ENCODE measurements around the gene SLC7A10.

The SLC7A10 gene

DNA sequence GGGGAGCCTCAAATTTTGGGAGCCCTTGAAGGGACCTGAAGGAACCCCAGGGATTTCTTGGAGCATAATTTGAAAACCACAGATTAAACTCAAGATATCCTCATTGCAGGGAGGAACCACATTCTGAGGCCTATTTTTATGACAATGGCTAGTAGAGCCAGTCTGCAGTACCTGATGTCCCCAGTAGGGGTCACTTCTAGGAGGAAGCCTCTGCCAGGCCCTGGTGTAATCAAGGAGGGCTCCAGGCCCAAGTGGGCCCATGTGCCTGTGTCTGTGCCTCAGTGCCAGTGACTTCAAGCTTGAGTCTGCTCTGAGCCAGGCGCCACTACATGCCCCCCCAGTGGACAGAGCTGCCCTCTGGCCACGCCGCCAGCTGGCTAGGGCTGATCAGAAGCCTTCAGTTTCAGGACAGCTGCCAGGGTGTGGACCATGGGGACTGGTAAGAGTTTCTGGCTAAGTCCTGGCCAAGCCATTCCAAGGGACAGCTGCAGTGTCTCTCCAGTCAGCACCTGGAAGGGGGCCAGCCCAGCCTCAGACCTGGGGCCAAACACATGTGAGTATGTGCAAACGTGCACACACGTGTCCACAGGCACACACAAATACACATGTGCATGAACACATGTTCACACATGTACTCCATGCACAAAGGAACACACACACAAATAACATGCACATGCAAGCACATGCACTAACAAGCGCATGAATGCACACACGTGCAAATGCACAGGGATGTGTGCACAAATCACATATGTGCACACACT lies 20.5 kb upstream of the SLC7A10 start:
- no peaks in the 10 kb centered on the region for H3K9me3 ChIP-seq (ENCODE audit: control insufficient read depth in 1 of 2, low read length in 2 of 2)
- H3K4me1 ChIP-seq (ENCODE audit: control insufficient read depth in 1 of 2, insufficient read depth in 2 of 2, low read length in 2 of 2): peaks cover 3 to 6% of the 10 kb centered on the region in 2 donors
- no peaks in the 10 kb centered on the region for H3K36me3 ChIP-seq (ENCODE audit: control insufficient read depth in 1 of 2, insufficient read depth in 2 of 2, low read length in 2 of 2)
- H3K4me3 ChIP-seq (ENCODE audit: low read depth in 1 of 2, low read length in 2 of 2): no peak overlapping the region
- no peaks in the 10 kb centered on the region for H3K27me3 ChIP-seq (ENCODE audit: low read depth, low read length)
- no peak overlapping the region for H3K27ac ChIP-seq (ENCODE audit: low read length)

DNA sequence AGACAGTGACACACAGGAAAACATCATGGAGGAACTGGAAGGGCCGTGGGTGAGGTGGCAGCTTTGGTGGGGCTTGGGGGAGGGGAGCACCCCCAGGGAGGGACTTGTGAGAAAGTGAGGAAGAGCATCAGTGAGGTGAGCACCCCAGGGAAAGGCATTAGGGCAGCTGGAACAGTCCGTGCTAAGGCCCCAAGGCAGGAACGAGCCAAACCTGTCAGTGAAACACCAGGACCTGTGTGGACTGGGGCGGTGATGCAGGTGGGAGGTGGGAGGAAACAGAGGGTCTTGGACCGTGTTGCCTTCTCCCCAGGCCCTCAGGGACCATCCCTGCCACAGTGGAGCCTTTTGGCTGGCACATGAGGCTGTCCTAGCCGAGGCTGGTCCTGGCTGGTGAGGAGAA lies 17.3 kb upstream of the SLC7A10 start:
- Histone ChIP-seq H3K4me1 (ENCODE audit: control insufficient read depth in 1 of 2, insufficient read depth in 2 of 2, low read length in 2 of 2) (peaks cover 3 to 6% of the 10 kb centered on the region in 2 donors), H3K9me3 (ENCODE audit: control insufficient read depth in 1 of 2, low read length in 2 of 2) (no peaks in the 10 kb centered on the region), H3K27me3 (ENCODE audit: low read depth, low read length) (no peaks in the 10 kb centered on the region), H3K36me3 (ENCODE audit: control insufficient read depth in 1 of 2, insufficient read depth in 2 of 2, low read length in 2 of 2) (no peaks in the 10 kb centered on the region), H3K4me3 (ENCODE audit: low read depth in 1 of 2, low read length in 2 of 2) (no peak overlapping the region), H3K27ac (ENCODE audit: low read length) (no peak overlapping the region)

DNA sequence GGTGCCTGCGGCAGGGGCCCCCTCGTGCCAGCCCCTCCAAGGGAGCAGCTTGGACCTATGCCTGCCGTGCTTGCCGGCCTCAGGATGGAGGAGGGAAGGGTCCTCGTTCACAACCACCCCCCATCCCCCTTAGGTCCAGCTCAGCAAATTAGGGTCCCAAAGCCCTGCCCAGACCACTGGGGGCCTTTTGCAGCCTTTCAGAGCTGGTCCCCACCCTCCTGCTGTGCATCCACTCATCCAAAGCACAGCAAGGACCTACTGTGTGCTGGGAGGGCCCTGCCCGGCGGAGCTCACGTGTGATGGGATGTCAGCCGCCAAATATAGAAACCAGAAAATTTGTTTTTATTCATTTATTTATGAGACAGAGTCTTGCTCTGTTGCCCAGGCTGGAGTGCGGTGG lies 16.5 kb upstream of the SLC7A10 start:
- peaks cover 3 to 6% of the 10 kb centered on the region in 2 donors for H3K4me1 ChIP-seq (ENCODE audit: control insufficient read depth in 1 of 2, insufficient read depth in 2 of 2, low read length in 2 of 2)
- H3K9me3 ChIP-seq (ENCODE audit: control insufficient read depth in 1 of 2, low read length in 2 of 2): no peaks in the 10 kb centered on the region
- H3K36me3 ChIP-seq (ENCODE audit: control insufficient read depth in 1 of 2, insufficient read depth in 2 of 2, low read length in 2 of 2): no peaks in the 10 kb centered on the region
- no peak overlapping the region for H3K4me3 ChIP-seq (ENCODE audit: low read depth in 1 of 2, low read length in 2 of 2)
- no peak overlapping the region for H3K27ac ChIP-seq (ENCODE audit: low read length)
- H3K27me3 ChIP-seq (ENCODE audit: low read depth, low read length): no peaks in the 10 kb centered on the region

DNA sequence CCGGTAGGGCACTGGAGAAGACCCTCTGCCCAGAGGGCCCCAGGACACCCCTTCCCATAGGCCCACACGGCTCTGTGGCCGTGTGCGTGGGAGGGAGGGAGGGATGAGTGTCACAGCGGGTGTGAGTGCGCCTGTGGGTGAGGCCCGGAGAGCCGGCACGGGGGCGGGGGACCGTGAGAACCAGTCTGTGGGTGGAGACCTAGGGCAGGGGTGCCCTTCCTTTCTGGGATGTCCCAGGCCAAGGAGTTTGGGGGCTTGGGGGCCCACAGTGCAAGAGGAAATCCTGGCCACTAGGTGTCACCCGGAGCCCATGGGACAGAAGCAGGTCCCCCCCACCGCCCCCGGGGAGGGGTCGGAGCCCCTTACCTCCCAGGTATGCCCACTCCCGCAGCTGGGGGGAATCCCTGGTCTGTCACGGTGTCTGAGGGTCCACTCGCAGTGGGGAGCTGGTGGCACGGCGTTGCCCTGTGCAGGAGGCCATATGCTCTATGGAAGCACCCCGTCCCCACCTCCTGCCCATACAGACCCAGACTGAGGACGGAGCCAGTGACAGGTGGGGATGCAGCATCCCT lies 16.0 kb upstream of the SLC7A10 start:
- H3K4me3 ChIP-seq (ENCODE audit: low read depth in 1 of 2, low read length in 2 of 2): no peak overlapping the region

DNA sequence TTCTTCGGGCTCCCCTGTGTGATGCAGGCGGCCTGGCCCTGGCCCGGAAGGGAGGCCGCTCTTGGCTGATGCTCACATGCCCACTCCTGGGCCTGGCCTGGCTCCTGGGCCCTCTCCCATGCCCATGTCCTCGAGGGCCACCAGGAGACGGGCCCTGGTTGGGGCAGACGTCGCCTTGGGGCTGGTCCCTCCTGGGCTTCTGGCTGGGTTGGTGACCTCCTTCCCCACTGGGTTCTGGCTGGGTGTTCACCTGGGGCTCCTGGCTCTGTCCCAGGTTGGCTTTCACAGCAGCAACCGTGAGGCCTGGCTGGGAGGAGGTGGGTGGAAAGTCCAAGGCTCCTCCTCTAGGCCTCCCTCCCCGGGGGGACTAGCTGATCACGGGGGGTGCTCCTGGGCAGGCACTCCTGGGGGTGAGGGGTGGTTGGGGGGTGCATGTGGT lies 15.5 kb upstream of the SLC7A10 start:
- Histone ChIP-seq H3K9me3 (ENCODE audit: control insufficient read depth in 1 of 2, low read length in 2 of 2) (no peaks in the 10 kb centered on the region), H3K4me3 (ENCODE audit: low read depth in 1 of 2, low read length in 2 of 2) (no peak overlapping the region), H3K27me3 (ENCODE audit: low read depth, low read length) (no peaks in the 10 kb centered on the region), H3K27ac (ENCODE audit: low read length) (no peak overlapping the region), H3K4me1 (ENCODE audit: control insufficient read depth in 1 of 2, insufficient read depth in 2 of 2, low read length in 2 of 2) (peaks cover 0 to 6% of the 10 kb centered on the region in 2 donors), H3K36me3 (ENCODE audit: control insufficient read depth in 1 of 2, insufficient read depth in 2 of 2, low read length in 2 of 2) (no peaks in the 10 kb centered on the region)

More for the DNA sequence above, 16.0 kb upstream of the SLC7A10 start:
- H3K27ac ChIP-seq (ENCODE audit: low read length): no peak overlapping the region
- H3K9me3 ChIP-seq (ENCODE audit: control insufficient read depth in 1 of 2, low read length in 2 of 2): no peaks in the 10 kb centered on the region
- no peaks in the 10 kb centered on the region for H3K27me3 ChIP-seq (ENCODE audit: low read depth, low read length)
- no peaks in the 10 kb centered on the region for H3K36me3 ChIP-seq (ENCODE audit: control insufficient read depth in 1 of 2, insufficient read depth in 2 of 2, low read length in 2 of 2)
- H3K4me1 ChIP-seq (ENCODE audit: control insufficient read depth in 1 of 2, insufficient read depth in 2 of 2, low read length in 2 of 2): peaks cover 3 to 6% of the 10 kb centered on the region in 2 donors

DNA sequence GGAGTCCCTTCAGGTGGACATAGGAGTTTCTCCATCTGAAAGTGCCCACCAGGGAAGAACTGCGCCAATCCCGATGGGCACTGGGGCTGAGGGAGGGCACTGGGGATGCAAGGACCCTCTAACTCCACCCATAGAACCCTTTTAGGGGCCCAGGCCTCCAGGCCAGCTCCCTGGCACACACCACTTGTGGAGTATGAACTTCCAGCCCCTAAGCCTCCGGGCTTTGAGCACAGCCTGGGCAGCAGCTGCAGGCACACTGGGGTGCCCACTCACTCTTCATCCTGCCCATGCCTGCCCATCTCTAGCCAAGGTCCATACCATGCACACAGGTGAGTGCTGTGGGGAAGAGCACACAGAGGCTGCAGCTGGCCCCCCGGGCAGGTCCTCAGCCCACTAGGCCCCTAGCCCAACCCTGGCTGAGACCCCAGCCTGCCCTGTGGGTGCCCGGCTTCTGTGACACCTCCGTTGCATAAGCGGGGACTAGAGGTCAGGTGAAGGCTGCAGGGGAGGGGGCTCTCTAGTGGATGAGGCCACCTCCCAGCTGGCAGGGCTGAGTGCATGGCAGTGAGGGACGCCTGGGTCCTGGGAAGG lies 14.6 kb upstream of the SLC7A10 start:
- Histone ChIP-seq H3K9me3 (ENCODE audit: control insufficient read depth in 1 of 2, low read length in 2 of 2) (no peaks in the 10 kb centered on the region), H3K4me3 (ENCODE audit: low read depth in 1 of 2, low read length in 2 of 2) (no peak overlapping the region), H3K27me3 (ENCODE audit: low read depth, low read length) (no peaks in the 10 kb centered on the region), H3K36me3 (ENCODE audit: control insufficient read depth in 1 of 2, insufficient read depth in 2 of 2, low read length in 2 of 2) (no peaks in the 10 kb centered on the region), H3K27ac (ENCODE audit: low read length) (no peak overlapping the region), H3K4me1 (ENCODE audit: control insufficient read depth in 1 of 2, insufficient read depth in 2 of 2, low read length in 2 of 2) (peaks cover 0 to 9% of the 10 kb centered on the region in 2 donors)

- H3K4me1 ChIP-seq (ENCODE audit: control insufficient read depth in 1 of 2, insufficient read depth in 2 of 2, low read length in 2 of 2): peaks cover 0 to 9% of the 10 kb centered on the region in 2 donors
- no peak overlapping the region for H3K4me3 ChIP-seq (ENCODE audit: low read depth in 1 of 2, low read length in 2 of 2)
- no peaks in the 10 kb centered on the region for H3K36me3 ChIP-seq (ENCODE audit: control insufficient read depth in 1 of 2, insufficient read depth in 2 of 2, low read length in 2 of 2)
- no peaks in the 10 kb centered on the region for H3K9me3 ChIP-seq (ENCODE audit: control insufficient read depth in 1 of 2, low read length in 2 of 2)
- H3K27me3 ChIP-seq (ENCODE audit: low read depth, low read length): no peaks in the 10 kb centered on the region
- no peak overlapping the region for H3K27ac ChIP-seq (ENCODE audit: low read length)
These were observed 13.7 kb upstream of the SLC7A10 start for GRCh38 chr19:33239223-33239975.

DNA sequence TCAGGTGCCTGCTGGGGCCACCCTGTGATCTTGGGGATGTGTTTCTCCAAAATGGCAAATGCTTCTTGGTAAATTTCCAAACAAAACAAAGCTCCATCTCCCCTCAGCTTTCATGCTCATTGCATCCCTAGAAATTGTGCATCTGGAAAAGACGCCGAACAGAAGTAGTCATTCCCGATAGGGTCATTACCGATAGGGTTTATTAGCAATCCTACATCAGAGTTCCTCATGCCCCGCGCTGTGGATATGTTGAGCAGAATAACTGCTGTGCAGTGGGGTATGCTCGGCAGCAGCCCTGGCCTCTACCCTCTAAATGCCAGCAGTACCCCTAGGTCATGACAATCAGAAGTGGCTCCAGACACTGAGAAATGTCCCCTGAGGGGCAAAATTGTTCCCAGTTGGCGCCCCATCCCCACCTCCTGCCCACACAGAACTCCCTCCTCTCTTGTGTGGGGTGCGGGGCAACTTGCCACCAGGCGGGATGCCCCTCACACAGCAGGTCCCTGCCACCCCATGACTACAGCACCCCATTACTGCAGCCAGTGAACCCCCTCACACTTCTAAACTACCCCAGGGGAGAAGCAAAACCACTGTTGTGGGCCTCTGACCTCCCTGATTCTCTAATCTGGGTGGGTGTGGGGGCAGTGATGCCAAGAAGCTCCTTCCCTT lies 13.0 kb upstream of the SLC7A10 start:
- Histone ChIP-seq H3K27me3 (ENCODE audit: low read depth, low read length) (no peaks in the 10 kb centered on the region), H3K27ac (ENCODE audit: low read length) (no peak overlapping the region), H3K4me1 (ENCODE audit: control insufficient read depth in 1 of 2, insufficient read depth in 2 of 2, low read length in 2 of 2) (peaks cover 0 to 9% of the 10 kb centered on the region in 2 donors), H3K36me3 (ENCODE audit: control insufficient read depth in 1 of 2, insufficient read depth in 2 of 2, low read length in 2 of 2) (no peaks in the 10 kb centered on the region), H3K4me3 (ENCODE audit: low read depth in 1 of 2, low read length in 2 of 2) (no peak overlapping the region), H3K9me3 (ENCODE audit: control insufficient read depth in 1 of 2, low read length in 2 of 2) (no peaks in the 10 kb centered on the region)

DNA sequence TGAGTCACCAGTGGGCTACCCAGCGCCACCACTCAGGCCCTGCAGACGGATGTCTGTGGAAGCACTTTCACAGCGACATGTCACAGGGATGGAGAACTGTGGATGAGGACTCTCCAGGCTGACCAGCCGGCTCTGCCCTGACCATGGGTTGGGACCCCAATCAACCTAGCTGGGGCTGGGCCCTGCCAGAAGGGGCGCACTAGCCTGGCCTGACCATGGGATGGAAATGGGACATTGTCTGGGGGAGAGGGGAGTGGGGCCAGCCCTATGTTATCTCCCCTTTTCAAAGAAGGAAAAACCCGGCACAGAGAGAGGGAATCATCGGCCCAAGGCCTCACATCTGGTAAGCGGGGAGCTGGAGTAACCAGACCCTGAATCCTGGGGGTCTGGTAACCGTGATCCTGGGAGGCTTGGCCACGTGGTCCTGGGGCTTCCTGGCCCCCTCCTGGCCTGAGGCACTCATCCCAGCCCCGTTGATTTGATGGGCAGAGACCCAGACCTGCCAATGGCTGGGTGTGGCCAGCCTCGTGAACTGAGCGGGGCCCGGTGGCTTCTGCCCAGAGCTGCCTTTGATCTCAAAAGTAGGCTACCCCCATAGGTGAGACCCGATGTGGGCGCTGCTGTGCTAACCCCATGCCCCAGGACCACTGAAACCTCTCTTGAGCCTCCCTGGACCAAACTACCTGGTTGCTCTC lies 11.2 kb upstream of the SLC7A10 start:
- Histone ChIP-seq H3K27me3 (ENCODE audit: low read depth, low read length) (no peaks in the 10 kb centered on the region), H3K27ac (ENCODE audit: low read length) (no peak overlapping the region), H3K36me3 (ENCODE audit: control insufficient read depth in 1 of 2, insufficient read depth in 2 of 2, low read length in 2 of 2) (no peaks in the 10 kb centered on the region), H3K4me3 (ENCODE audit: low read depth in 1 of 2, low read length in 2 of 2) (no peak overlapping the region), H3K9me3 (ENCODE audit: control insufficient read depth in 1 of 2, low read length in 2 of 2) (no peaks in the 10 kb centered on the region), H3K4me1 (ENCODE audit: control insufficient read depth in 1 of 2, insufficient read depth in 2 of 2, low read length in 2 of 2) (peaks cover 0 to 9% of the 10 kb centered on the region in 2 donors)

DNA sequence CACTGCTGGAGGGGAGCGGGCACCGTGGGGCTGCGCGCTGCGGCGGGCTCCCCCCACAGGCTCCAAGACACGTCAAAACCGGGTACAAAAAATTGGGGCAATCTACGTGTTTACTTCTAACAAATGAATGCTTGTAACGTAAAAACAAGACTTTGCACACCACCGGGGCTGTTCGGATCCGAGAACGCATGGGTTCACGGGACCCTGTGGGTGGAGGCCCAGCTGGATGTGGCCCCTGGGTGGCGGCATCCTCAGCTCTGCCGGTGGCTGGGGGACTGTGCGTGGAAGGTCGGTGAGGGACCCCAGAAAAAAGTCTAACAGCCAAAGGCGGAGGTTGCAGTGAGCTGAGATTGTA lies 10.3 kb upstream of the SLC7A10 start:
- no peak overlapping the region for H3K27ac ChIP-seq (ENCODE audit: low read length)

More for the DNA sequence above, 10.3 kb upstream of the SLC7A10 start:
- Histone ChIP-seq H3K4me1 (ENCODE audit: control insufficient read depth in 1 of 2, insufficient read depth in 2 of 2, low read length in 2 of 2) (peaks cover 0 to 3% of the 10 kb centered on the region in 2 donors), H3K27me3 (ENCODE audit: low read depth, low read length) (no peaks in the 10 kb centered on the region), H3K36me3 (ENCODE audit: control insufficient read depth in 1 of 2, insufficient read depth in 2 of 2, low read length in 2 of 2) (no peaks in the 10 kb centered on the region), H3K9me3 (ENCODE audit: control insufficient read depth in 1 of 2, low read length in 2 of 2) (no peaks in the 10 kb centered on the region), H3K4me3 (ENCODE audit: low read depth in 1 of 2, low read length in 2 of 2) (no peak overlapping the region)

All from muscle layer of duodenum (tissue), 2 donors.